ENCODE data around the gene JAK2.
"Not testable (repeated sequence)": the region's sequence is repeated elsewhere in the genome, so short reads cannot be mapped to it uniquely, and the experiment has no call there.

Gene JAK2

DNA sequence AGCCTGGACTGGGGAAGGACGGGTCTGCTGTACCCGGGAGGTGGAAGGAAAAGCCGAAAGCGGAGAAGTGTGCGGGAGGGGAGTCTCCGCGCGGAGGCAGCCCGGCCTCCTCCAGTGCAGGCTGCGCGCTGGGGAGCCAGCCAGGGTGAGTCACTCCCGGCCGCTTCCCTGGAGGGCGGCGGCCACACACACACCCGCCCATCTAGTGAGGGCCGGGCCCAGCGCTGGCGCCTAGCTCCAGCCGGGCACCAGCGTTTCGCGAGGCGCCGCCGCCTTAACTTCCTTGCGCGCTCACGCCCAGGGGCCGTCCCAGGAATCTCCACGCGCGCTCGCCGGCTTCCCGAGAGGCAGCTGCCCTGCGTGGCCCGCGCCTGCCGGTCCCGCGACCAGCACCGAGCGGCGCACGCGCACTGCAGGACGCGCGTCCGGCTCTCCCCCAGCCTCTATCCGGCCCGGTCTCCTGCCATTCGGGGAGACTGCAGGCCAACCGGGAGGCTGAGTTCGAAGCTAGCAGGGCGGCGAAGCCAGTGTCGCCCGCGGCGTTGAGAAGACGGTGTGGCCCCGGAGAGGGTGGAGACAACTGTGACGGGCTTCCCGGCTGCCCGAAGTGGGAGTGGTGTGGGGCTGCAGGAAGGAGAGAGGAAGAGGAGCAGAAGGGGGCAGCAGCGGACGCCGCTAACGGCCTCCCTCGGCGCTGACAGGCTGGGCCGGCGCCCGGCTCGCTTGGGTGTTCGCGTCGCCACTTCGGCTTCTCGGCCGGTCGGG, at the start of gene JAK2:
Gene JAK2, plus strand, starts transcription at position 652 of the 765 bp plus-strand sequence. CDS start 36,716 bp downstream, outside the sequence.
- peak; percentile 95 for DNase-seq

DNA sequence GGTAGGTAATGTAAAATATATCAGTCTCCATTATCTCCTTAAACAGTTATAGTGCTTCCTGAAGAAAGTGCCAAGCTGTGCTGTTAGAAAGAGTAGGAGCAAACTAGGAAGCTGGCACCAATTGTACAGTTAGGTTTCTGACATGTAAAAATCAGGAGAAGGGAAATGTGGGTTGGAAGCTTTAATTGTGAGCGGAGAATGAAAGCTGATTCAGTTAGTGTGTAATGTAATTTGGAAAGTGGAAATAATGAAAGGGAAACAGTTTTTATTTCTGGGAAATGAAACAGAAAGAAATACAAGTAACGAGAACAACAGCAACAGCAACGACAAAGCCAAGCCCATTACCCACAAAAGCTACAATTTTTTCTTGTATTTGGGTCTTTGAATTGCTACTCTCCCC, 48.8 kb upstream of the JAK2 start:
- peak; percentile 70 for DNase-seq

DNA sequence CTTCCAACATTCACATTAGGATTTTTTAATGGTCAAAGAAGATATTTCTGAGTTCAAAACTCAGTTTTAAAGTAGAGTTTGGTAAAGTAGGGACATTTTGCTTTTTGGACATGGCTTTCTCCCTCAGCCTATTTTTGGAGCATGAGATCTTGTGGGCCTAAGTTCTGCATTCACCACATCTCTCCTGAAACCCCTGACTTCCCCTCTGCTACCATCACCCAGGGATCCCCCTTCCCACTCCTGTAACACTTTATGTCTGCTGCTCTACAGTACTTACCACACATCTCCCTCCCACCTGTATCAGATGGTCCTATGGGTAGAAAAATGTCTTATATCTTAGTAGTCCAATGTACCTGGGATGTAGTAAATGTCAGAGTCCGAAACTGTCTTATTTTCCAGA, 48.2 kb upstream of the JAK2 start:
- peak; percentile 31 for DNase-seq

DNA sequence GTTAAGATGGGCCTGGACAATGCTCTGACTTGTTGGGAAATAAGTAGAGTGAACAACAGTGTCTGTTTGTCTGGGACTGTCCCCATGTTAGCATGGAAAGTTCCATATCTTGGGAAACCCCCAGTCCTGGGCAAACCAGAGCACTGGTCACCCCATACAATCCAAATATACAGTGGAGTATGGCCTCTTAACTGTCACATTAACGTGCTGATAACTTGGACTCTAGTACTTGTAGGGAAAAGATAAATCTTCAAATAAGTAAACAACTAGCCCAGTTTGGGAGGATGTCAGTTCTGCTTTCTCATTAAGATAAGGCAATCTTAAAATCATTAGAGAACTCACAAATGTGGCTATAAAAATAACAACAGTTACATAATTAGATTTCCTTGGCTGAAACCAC, 47.6 kb upstream of the JAK2 start:
- DNase-seq, result no peak

DNA sequence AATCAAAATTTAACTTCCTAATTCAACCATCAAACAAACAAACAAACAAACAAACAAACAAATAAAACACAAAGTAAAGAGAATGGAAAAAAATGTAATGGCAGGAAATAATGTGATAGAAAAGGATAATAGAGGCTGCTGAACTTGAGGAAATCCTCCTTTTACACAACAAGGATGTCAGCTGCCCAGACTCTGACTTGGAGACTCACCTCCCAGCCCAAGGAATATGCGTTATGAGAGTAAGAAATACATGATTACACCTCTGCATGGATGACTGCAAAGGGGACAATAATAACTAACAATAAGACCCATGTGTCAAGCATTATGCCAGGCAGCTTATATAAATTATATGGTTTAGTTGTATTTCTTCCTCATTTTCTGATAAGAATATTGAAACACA, 46.6 kb upstream of the JAK2 start:
- DNase-seq, result no peak

DNA sequence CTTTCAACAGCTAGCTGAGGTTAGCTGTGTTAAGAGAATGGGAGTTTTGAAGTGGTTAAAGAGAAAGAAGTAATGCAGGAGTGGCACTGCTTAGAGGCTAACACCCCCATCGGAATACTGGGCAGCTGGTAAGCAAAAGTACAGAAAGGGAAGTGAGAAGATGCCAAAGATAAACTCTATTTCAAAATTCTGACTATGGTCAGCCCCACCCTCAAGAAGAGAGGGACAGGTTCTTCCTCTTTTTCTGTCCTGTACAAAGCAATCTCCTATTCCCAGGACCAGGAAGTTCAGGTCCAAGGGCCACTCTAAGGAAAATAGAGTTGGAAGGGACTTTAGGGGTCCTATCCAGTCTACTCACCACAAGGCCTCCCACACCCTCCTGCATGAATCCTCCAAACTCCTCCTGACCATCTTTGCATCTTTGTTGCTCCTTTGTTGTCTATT, 45.9 kb upstream of the JAK2 start:
- DNase-seq, result peak; percentile 60

DNA sequence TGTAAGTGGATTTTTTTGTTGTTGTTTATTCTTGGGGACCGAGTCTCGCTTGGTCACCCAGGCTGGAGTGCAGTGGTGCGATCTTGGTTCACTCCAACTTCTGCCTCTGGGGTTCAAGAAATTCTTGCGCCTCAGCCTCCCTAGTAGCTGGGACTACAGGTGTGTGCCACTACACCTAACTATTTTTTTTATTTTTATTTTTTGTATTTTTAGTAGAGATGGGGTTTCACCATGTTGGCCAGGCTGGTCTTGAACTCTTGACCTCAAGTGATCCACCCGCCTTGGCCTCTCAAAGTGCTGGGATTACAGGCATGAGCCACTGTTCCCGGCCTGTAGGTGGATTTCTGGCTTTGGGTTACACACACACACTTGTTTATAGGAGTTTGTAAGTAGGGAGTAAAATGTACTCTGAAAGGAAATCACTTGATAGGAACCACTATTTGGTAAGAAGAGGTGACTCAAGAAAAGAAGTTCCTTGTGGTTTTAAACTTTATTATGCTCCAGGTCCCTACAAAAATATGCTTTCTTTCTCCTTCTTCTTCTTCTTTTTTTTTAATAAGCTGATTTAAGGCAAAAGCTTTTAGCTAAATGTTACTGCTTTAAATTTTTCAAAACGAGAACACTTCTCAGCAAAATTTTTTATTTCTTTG, 42.9 kb upstream of the JAK2 start:
- DNase-seq, result not testable (repeated sequence)

DNA sequence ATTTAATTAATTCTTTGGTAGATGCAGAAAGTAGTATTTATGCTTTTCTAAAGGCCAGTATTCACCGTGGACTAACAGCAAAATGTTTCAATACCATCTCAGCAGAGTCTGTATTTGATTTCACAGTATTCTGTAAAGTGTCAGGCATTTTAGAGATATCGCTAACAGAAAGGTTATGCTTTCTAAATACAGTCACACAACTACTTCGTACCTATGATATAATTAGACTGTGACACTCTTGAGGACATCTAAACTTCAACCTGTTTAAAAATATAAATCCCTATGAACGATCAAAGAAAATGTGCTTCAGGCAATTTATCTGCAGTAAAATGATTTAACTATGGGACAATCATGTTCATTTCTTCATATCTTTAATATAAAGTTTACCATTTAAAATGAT, 41.7 kb upstream of the JAK2 start:
- no peak for DNase-seq

DNA sequence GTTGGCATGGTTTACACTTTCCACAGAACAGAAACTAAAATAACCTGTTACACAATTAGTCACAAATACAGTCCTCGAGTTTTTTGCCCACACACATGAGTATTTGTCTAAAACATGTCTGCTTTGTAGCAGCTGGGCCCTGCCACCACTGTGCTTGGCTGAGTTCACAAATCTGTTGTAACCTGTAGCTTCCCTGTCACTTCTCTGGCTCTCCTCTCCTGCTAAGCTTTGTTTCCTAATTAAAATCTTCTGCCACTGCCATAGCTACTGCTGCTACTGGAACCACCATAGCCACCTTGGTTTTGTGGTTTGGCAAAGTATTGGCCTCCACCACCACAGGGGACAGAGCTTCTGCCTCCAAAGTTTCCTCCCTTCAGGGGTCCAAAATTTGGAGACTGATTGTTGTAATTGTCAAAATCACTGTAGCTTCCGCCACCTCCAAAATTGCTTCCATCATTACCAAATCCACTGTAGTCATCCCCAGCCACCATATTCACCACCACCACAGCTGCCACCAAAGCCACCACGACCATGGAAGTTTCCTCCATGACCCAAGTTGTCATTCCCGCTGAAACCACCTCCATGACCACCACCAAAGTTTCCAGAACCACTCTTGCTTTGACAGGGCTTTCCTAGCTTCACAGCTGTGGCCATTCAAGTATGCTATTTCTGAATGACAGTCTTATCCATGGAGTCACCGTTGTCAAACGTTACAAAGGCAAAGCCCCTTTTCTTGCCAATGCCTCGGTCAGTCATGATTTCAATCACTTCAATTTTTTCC, 40.5 kb upstream of the JAK2 start:
- peak; percentile 51 for DNase-seq

DNA sequence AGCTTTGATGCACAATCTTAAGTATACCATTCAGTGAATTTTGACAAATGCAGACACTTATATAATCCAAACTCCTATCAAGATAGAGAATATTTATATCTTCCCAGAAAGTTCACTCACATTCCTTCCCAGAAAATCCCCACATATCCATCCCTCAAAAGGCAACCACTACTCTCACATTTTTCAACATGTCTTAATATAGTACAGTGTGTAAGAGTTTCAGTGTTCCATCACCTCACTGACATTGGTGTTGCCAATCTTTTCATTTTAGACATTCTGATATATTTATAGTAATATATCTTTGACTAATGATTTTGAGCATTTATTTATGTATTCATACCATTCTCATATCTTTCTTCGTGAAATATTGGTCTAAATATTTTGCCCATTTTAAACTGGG, 38.1 kb upstream of the JAK2 start:
- no peak for DNase-seq

DNA sequence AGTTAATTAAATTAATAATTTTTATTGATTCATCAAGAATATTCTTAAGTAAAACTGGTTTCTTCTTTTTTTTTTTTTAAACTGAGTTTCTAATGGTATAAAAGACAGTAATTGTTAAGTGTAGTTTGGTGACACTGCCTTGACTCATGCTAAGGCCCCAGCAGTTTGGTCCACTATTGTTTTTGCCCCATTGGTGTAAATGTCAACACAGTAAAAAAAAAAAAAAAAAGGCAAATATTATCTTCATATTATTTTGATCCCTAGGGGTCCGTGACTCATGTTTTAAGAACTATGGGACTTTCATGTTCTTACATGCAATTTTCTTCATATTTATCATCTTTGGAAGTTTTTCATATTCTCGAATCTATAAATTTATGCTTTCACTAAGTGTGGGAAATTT, 29.2 kb upstream of the JAK2 start:
- no peak for DNase-seq

DNA sequence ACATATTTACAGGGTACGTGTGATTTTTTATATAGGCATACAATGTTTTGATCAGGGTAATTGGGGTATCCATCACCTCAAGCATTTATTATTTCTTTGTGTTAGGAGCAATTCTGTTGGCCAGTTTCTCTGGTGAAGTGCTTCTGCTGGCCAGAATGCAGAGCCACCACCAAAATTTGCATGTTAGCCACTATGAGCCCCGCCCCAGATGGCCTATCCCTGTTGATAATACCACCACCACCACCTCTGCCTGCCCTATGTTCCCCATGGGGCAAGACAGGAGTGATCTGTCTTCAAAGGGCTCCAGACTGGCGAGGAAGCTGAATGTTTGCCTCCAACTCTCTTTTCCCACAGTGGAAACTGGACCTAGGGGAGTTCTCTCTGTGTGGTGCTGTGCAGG, 26.0 kb upstream of the JAK2 start:
- DNase-seq, result no peak

DNA sequence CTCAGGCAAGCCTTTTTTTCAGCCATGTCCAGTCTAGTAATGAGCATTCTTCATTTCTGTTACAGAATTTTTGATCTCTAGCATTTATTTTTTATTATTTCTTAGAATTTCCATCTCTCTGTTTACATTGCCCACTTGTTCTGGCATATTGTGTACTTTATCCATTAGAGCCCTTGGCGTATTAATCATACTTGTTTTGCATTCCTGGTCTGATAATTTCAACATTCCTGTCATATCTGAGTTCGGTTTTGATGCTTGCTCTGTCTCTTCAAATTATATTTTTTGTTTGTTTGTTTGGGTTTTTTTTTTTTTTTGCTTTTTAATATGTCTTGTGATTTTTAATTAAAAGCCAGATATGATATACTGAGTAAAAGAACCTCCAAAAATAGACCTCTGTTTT, 23.0 kb upstream of the JAK2 start:
- no peak for DNase-seq

DNA sequence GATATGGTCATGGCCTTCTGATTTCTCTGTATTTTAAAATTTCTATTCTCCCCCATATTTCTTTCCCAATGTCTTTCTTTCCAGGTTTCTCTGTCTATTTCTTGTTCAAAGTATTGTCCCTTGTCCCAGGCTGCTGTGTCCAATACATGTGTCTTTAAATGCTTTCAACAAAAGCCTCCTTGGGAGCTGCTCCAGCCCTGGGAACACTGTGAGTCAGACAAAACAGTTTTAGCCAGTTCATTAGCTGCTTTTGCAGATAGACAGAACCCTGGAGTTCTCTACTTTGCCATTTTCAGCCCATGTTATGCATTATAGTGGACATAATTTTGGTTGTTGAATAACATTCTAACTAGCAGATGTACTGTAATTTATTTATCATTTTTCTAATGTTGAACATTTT, 20.5 kb upstream of the JAK2 start:
- DNase-seq, result no peak

DNA sequence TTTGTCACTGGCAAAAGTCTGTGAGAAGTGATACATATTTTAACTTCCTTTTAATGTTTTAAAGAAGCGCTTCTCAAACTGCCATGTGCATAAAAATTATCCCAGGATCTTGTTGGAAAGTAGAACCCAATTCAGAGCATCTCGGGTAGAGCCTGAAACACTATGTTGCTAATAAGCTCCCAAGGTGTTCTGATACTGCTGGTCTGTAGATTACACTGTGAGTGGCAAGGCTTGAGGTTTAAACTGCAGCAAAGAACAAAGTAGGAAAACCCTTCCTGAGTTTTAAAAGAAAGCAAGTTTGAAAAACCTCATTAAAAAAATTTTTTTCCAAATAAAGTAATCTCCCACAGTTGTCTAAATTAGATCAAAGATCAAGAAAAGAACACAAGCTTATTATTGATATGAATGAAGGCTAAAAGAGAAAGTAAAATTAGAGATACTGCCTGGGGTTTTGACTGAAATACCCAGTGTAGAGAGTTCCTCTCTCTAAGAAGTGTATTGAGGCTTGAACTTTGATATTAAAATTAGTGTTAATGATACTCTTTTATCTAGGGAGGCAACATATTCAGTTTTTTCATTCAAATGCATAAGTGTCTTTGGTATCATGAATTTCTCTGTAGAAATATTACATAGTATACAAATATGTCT, 19.8 kb upstream of the JAK2 start:
- DNase-seq, result no peak

DNA sequence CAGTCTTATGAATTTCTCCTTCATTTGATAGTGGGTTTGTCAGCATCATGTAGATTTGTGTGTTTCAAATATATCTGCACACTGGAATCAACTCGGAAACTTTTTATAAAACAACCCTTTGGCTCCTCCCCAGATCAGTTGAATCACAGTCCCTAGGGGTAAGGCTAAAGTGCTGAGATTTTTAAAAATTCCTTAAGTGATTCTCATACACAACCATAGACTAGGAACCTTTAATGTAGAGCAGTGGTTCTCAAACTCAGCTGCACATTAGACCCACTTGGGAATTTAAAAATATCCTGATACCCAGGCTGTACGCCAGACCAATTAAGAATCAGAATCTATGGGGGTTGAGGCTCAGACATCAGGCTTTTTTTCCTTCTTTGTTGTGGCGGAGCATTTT, 17.5 kb upstream of the JAK2 start:
- no peak for DNase-seq

DNA sequence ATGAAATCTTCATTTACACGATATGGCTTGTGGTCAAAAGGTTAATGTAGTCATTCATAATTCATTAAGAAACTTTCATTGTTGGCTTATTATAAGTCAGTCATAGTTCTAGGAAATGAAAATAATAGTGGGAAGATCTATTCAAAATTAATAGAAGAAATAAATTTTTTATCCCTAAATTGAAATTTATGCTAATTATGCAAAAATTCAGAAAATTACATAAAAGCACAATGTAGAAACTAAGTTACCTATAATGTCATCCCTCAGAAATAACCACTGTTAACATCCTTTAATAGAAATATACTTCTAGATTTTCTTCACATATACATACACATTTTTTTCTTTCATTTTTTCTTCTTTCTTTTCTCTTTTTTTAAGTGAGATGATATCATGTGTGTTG, 15.9 kb upstream of the JAK2 start:
- no peak for DNase-seq

DNA sequence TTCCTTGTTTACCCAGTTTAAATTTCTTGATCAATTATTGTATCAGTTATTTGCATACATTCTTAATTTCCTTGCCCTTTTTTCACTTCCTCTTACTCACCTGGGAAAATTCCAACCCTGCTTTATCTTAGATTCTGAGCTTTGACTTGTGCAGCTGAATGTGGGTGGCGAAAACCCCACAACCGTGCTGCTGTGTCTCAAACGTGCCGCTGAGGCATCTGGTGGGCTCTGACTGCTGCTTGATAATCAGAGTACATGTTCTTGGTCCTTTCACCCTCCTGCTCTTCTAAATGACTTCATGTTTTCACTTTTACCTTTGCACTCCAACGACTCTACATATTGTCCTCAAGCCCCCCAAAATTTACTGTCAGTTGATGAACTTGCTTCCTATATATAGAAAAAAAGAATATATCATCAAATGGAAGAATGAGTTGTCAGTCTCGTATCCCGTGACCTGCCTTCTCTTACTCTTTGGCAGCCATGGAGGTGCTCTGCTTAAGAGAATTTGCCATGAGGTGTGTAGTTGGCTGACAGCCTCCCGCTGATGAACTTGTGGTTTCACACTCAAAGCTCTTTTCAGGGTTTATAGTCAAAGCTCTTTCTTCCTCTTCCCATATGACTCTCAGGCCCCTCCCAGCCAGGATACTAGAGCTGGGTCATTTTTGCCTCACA, 14.0 kb upstream of the JAK2 start:
- DNase-seq, result peak; percentile 94

DNA sequence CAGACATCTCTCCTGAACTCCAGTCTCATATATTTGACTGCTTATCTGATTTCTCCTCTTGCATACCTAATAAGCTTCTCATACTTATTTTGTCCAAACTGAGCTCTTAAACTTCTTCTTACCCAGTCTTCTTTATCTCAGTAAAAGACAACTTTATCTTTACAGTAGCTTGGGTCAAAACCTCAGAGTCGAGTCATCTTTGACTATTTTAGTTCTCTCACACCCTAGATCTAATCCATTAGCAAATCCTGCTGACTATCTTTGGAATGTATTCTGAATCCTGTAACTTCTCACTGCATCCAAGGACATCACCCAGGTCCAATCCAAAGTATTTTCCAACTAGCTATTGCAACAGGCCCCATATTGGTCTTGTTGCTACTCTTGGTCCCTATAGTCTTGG, 11.8 kb upstream of the JAK2 start:
- no peak for DNase-seq

DNA sequence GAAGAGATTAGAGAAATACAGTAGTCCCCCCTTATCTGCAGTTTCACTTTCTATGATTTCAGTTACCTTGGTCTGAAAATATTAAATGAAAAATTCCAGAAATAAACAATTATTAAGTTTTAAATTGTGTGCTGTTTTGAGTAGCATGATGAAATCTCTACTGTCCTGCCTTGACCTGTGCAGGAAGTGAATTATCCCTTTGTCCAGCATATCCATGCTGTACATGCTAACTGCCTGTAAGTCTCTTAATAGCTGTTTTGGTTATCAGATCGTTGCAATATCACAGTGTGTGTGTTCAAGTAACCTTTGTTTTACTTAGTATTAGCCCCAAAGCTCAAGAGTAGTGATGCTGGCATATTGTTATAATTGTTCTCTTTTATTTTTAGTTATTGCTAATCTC, 11.2 kb upstream of the JAK2 start:
- no peak for DNase-seq

DNA sequence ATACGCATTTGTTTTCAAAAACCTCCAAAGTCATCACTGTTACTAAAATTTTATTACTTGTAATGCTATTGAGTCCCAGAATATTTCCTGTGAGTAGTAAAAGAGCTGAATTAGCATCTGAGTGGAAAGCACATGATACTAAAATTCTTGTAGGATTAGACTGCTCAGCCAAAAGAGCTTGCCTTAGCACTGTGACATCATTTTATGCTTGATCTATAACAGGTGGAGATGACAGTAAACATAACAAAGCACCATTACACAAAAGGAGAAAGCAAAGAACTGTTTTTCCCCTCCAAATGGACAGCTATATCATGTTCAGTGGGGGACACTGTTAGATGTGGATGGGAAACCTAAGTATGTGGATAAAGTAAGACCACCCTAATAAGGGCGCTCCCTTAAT, 5.8 kb upstream of the JAK2 start:
- DNase-seq, result no peak

DNA sequence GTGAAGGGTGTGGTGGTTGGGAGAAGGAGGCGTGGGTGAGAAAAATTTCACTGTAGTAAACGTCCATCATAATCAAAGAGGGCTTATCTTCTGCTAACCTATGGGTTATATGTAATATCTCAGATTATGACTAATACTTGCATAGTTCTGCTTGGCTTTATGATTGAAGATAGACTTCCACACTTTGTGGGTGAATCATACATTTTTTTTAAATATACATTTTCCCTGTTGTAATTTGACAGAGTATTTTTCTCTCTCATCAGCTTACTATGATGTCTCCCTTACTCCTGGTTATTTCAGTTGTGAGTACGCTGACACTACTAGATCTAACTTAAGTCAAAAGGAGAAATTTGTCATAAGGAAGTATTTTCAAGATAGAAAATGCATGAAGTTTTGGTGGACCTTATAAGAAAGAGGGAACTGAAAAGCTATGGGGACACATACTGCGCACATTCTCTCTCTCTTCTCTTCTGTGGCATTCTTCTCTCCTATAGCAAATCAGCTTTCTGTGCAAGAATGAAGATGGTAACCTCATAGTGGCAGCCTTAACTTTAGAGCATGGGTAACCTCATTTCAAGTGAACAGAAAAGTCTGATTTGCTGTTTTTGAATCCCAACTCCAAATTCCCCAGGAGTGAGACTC, 4.9 kb upstream of the JAK2 start:
- DNase-seq, result peak; percentile 43
